ENCODE results near the gene NT5C1B. TPM values are rescaled to one million over a fixed set of nuclear protein-coding genes. Genes with fewer than 3 reads are reported as not detected.

NT5C1B gene
- total and polyA plus RNA-seq, 10 donors, result not detected

DNA sequence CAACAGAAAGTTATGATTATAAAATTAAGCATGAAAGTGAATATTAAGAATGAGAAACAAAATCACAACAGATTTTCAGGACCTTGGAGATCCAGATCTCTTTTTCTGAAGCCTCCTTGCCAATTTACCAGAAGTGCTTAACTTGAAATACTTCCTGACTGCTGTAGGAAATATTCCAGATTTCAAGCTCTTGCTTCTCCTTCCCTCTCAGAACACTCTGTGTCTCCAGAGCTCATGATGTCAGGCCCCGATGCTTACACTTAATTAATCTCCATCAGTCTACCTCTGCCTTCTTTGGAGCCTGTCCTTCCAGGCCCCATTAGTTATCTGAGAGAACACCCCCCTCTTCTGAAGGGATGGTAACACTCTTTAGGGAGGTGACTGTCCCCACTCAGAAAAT lies 20.7 kb upstream of the NT5C1B start:
- no peak for TF ChIP-seq POLR2AphosphoS5 (IDR thresholded peaks at IDR 0.05)
- TF ChIP-seq CTCF (IDR thresholded peaks at IDR 0.05 in 8 of 11, conservative IDR thresholded peaks at IDR 0.05 in 3 of 11), result no peak
- no peak for TF ChIP-seq POLR2A (IDR thresholded peaks at IDR 0.05)
- H3K4me1 ChIP-seq, result no peaks in the 10 kb centered on the region
- no peak for DNase-seq
- 64 to 81% (median 71%) methylated on average over 1 of the region's 1 CpG for WGBS, 5 donors
- no peak overlapping the region for H3K4me3 ChIP-seq
- no peak overlapping the region for H3K27ac ChIP-seq
- H3K9me3 ChIP-seq, result no peaks in the 10 kb centered on the region
- no peaks in the 10 kb centered on the region for H3K36me3 ChIP-seq
- no peaks in the 10 kb centered on the region for H3K27me3 ChIP-seq (replicated peaks in 1 of 7)
- intact Hi-C loops (cut with DNase I; ENCODE audit: low total_unique reads), result no loop called here

- Histone ChIP-seq H3K27me3 (replicated peaks in 1 of 7) (no peaks in the 10 kb centered on the region), H3K9me3 (no peaks in the 10 kb centered on the region), H3K27ac (no peak overlapping the region), H3K36me3 (no peaks in the 10 kb centered on the region), H3K4me1 (no peaks in the 10 kb centered on the region), H3K4me3 (no peak overlapping the region)
- intact Hi-C loops (cut with DNase I; ENCODE audit: low total_unique reads), result no loop called here
- no peak for TF ChIP-seq CTCF (IDR thresholded peaks at IDR 0.05 in 8 of 11, conservative IDR thresholded peaks at IDR 0.05 in 3 of 11)
- no peak for TF ChIP-seq POLR2AphosphoS5 (IDR thresholded peaks at IDR 0.05)
- no peak for TF ChIP-seq POLR2A (IDR thresholded peaks at IDR 0.05)
- DNase-seq, result no peak
Measured at GRCh38 chr2:18605115-18605514, 15.7 kb upstream of the NT5C1B start.

DNA sequence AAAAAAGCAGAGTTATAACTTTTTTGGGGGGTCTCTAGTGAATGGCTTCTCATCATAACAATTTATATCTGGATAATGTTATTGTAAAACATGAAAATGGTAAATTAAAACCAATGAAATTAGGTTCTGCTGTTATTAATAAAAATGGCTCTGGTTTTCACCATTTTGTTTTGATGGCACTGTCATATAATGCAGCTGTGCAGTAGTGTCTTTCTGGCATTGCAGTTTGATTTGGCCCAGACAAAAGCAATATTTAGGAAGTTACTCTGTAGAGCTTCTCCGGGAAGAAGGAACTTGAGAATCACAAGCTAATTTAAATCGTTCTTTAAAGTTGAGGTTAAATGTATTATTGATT lies 15.1 kb upstream of the NT5C1B start:
- intact Hi-C loops (cut with DNase I; ENCODE audit: low total_unique reads), result no loop called here
- Histone ChIP-seq H3K27me3 (replicated peaks in 1 of 7) (no peaks in the 10 kb centered on the region), H3K4me1 (peaks cover 0 to 2% (median 0%) of the 10 kb centered on the region in 6 donors), H3K36me3 (no peaks in the 10 kb centered on the region), H3K9me3 (no peaks in the 10 kb centered on the region), H3K4me3 (no peak overlapping the region), H3K27ac (no peak overlapping the region)
- DNase-seq, result no peak
- 74 to 86% (median 78%) methylated on average over 2 of the region's 2 CpGs for WGBS, 5 donors
- TF ChIP-seq POLR2AphosphoS5 (IDR thresholded peaks at IDR 0.05), result no peak
- TF ChIP-seq POLR2A (IDR thresholded peaks at IDR 0.05), result no peak
- TF ChIP-seq CTCF (IDR thresholded peaks at IDR 0.05 in 8 of 11, conservative IDR thresholded peaks at IDR 0.05 in 3 of 11), result no peak

GRCh38 chr2:18603854-18604530 lies 14.6 kb upstream of the NT5C1B start:
- TF ChIP-seq POLR2AphosphoS5 (IDR thresholded peaks at IDR 0.05) (no peak), POLR2A (IDR thresholded peaks at IDR 0.05) (no peak), CTCF (IDR thresholded peaks at IDR 0.05 in 8 of 11, conservative IDR thresholded peaks at IDR 0.05 in 3 of 11) (no peak)
- H3K9me3 ChIP-seq, result no peaks in the 10 kb centered on the region

More at GRCh38 chr2:18603854-18604530, 14.6 kb upstream of the NT5C1B start:
- intact Hi-C loops (cut with DNase I; ENCODE audit: low total_unique reads), result no loop called here
- 82 to 97% (median 93%) methylated on average over 3 of the region's 3 CpGs for WGBS, 5 donors
- Histone ChIP-seq H3K27me3 (replicated peaks in 1 of 7) (no peaks in the 10 kb centered on the region), H3K27ac (no peak overlapping the region), H3K36me3 (no peaks in the 10 kb centered on the region), H3K4me1 (peaks cover 0 to 7% (median 2%) of the 10 kb centered on the region in 6 donors), H3K4me3 (no peak overlapping the region)
- no peak for DNase-seq
